GM18907 (cell line): ENCODE results near the gene NPHP4.
"Not testable (repeated sequence)": the region's sequence is repeated elsewhere in the genome, so short reads cannot be mapped to it uniquely, and the experiment has no call there.

Experiments used
- ATAC-seq: cut with Tn5 transposase; IDR thresholded peaks from one replicate; pipeline ENCODE4 v1.9.1; 2021; ENCODE audit warnings: mild to moderate bottlenecking, moderate library complexity; ENCODE audit not compliant: unreplicated experiment

The NPHP4 gene

GRCh38 chr1:5898266-5898665, 94.0 kb downstream of the NPHP4 start:
- ATAC-seq = no peak

GRCh38 chr1:5896706-5897660, 95.2 kb downstream of the NPHP4 start:
- no peak for ATAC-seq

DNA sequence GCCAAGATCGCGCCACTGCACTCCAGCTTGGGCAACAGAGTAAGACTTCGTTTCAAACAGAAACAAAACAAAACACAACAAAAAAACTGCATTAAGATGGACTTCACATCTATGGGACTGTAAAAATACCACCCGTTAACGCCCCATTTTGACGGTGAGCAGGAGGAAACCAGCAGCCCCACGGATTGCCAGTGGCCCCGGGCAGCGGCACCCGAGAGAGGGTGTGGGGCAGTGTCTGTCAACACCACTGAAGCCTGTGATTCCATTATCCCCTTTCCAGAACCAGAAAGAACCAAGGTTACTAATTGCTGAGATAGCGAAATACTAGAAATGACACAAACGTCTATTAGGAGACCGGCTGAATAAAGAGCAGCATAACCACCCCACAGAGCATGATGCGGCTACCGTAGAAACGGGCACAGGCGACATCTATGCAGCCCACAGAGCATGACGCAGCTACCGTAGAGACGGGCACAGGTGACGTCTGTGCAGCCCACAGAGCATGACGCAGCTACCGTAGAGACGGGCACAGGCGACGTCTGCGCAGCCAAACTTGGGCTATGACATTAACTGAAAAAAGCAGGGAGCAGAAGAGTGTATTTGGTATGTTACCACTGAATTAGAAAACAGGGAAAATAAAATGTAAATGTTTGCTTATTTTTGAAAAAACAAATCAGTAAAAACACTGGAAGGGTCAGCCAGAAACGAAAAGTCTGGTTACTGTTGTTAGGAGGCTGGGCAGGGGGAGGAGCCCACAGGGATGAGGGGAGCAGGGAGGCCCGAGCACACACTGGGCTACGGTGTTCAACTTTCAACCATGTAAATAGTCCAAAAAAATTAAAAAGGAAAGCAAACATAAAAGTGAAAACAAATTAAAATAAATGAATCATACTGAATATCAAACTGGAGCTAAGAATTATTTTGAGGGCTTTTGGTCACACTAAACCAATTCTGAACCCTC, 96.5 kb downstream of the NPHP4 start:
- no peak for ATAC-seq

GRCh38 chr1:5893699-5894278, 98.4 kb downstream of the NPHP4 start:
- not testable (repeated sequence) for ATAC-seq

DNA sequence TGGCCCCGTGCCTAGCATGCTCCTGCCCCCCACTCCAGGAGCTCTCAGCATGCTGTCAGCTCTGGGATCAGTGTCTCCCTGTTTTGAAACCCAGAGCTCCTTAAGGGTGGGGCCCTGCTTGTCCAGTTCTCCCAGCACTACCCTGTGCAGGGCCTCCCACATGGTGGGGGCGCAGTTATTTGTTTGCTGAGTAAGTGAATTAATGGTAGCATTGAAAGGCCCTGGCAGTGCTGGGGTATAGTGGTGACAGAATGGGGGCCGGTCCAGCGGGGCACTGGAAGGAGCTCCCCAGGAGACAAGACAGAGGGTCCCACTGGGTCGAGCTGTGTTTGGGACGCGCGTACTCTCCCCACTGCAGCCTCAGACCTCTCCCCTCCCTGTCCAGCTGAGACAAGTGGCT, 99.9 kb downstream of the NPHP4 start:
- ATAC-seq = no peak

DNA sequence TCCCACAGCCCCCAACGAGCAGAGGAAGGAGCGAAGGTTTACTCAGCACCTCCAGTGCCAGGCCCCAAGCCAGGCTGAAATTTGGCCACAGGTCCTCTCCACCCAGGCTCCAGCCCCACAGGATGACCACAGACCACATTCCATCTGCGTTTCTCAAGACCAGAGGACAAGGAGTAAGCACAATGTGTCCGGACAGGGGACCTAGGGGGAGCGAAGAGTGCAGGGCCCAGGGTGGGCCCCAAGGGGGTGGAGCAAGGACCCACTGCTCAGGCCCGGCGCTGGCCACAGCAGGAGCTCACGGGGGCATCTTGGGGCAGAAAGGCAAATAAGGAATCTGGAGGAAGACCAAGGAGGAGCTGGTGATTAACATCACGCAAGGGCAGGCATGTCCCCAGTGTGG, 100.5 kb downstream of the NPHP4 start:
- ATAC-seq = no peak

DNA sequence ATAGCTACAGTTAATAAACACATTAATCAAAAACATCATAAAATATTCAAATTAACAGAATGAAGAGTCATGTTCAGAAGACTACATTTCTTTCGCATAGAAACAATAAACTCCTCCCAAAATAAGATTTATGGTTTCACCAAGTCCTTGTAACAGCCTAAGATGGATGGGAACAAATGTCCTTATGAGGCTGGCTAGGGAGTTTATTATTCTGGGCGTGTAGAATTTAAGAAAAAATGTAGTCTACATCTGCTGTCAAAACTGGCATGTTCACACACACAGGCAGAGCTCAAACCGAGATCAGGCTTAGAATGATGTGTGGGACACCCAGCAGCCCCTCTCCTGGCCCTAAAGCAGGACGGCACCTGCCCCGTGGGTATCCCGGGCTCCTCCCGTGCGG, 101.1 kb downstream of the NPHP4 start:
- no peak for ATAC-seq

DNA sequence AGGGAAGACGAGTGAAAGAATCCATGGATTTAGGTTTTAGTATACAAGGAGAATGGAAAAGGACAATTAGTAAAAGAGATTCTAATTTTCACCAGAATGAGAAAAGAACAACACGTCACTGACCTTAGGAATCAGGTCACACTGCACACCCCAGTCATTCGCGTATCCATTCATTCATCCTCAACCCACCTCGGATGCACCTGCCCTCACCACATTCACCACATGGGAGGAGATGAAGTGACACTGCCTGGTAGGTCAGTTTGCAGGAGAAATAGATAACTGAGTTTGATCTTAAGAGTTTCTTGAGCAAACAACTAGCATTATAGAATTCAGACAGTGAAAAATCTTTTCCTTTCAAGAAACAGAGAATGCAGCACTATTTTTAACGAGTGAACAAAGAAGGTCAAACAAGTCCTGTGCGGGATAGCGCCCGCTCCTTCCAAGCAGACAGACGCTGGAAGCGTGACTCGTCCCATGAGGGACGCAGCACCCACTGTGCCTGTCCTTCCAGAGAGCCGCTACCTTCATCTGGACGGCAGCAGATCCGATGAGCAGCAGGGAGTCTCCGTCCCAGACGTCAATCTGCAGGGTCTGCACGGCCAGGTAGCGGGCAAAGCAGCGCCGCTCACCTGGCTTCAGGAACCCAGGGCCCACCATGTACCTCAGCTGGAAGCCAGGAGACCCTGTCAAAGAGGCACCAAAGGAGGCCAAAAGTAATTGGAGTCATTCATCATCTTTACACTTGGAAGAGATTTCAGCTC, 101.7 kb downstream of the NPHP4 start:
- ATAC-seq = no peak

GRCh38 chr1:5889901-5890300, 102.3 kb downstream of the NPHP4 start:
- ATAC-seq = no peak

GRCh38 chr1:5889462-5889861, 102.8 kb downstream of the NPHP4 start:
- no peak for ATAC-seq

- ATAC-seq = no peak
Measured at GRCh38 chr1:5888606-5889211, 103.5 kb downstream of the NPHP4 start.

DNA sequence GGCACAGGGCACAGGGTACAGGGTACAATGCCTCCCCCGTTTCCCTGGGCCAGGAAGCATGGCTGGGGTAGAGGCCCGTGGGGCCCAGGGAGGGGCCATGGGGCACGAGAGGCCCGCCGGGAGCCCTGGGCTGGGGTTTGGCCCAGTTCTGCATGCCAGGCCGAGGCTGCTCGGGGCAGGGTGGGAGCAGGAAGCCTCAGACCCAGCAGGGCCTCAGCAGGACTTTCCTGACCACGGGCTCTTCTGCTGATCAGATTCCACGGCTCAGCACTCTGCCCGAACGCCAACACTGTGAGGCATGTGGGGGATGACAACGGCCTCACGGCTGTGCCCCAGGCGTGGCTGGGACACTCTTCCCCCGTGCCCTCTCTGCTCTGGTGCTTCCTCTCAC, 104.3 kb downstream of the NPHP4 start:
- ATAC-seq = no peak

DNA sequence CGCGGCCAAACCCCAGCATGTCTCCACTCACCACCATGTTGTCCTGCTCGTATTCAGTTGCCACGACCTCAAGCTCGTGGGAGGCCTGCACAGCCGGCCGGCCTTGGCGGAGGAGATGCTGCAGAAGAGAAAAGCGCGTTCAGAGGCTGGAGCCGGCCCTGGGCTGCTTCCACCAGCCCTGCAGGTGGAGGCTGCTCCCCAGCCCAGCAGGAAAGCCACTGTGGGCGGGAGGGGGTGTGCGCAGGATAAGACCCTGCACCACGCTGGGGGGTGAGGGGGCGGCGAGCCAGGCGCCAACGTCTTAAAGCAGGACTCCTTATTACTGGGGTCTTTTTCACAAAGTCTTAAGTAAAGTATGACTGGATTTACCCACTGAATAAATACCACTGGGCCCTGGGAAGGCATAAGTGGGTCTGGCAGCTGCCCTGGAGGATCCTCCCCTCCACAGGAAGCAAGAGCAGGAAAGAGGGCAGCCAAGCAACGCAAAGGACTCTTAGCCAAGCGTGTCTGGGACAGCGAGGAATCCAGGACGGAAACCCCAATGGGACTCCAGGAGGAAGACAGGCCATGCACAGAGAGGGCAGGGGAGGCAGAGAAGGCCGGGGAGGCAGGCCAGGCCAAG, 104.8 kb downstream of the NPHP4 start:
- ATAC-seq = no peak

DNA sequence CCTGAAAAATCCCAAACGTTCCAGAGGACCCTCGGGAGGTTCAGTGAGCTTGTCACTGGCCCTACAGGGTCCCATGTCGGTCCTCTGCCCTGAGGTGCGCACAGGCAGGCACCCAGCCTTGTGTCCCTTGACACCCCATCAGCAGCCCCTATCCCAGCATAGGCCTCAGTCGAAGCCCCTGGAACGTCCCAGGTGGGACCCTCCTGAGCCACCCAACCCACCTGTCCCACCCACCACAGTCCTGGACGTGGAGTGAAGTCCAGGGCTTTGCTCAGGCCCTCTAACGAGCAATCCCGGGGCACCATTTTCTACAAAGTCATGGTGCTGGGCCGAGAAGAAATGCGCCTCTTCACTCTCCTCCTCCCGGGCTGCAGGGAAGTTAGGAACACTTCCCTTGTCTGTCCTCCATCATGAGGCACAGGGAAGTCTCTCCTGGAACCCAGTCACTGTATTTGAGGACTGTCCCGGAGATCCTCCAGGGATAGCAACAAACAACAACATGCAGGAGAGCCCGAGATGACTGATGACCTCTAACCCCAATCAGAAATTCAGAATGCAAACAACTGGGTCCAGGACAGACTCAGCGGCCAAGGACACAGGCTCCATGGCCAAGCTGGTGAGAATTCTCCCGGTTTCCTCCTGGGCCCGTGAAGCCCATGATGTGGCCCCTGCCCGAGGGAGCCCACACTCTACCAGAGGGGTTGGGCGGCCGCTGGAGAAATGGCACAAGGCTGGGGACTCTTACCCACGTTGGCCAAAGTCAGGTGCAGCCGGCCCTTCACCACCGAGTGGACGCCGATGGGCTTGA, 105.5 kb downstream of the NPHP4 start:
- ATAC-seq = no peak

DNA sequence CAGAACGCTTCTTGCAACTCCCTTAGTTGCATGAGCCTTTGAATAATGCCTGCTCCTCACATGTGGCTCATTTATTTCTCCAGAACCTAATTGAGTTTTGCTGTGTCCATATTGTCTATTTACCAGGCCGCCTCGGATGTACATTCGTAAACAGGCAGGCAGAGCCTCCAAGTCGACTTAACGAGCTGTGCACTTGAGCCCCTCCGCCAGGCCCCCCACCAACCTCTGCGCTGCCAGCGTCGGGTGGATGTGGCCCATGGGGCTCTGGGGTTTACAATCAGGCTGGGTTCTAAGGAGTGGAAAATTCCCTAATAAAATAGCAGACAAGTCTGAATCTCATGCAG, 106.1 kb downstream of the NPHP4 start:
- no peak for ATAC-seq

DNA sequence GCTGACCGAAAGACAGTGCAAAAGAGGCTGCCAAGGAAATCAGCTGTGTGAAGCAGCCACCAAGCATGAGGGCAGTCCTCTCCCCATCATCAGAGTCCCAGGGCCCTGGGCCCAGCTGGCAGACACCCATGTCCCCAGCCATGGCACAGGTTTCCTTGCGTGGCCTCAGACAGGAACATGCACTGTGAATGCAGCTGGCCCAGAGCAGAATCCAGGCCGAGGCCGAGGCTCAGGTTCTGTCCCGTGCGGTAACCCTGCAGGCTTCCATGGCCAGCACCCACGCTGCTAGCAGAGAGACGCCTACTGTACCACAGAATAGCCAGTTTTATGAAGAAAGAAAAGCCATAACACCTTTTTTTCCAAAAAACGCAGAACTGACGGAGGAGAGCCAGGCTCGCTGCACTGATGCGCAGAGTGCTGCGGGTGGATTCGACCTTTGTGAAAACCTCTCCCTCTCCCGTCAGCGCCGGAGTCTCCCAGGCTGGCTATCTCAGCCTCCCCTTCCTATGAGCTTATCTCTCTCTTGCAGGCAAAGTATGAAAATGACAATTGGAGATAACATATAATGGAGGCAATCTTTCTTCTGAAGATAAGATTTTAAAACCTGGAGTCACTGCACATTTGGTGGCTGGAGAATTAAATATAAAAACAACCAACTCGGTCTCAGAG, 106.6 kb downstream of the NPHP4 start:
- no peak for ATAC-seq

- ATAC-seq = no peak
Measured at GRCh38 chr1:5884110-5884509, 108.1 kb downstream of the NPHP4 start.
